NCI-H2081 (cell line): Measurements from ENCODE around the gene PPFIBP2.
A peak's percentile ranks its signal among the peaks of the same experiment; 100 is the strongest.
"Not testable (repeated sequence)": the region's sequence is repeated elsewhere in the genome, so short reads cannot be mapped to it uniquely, and the experiment has no call there.

Experiments used
- DNase-seq, 2 experiments: peaks; one replicate each; lab custom pipeline; 2025; lab: John Stamatoyannopoulos, UW

Gene PPFIBP2

DNA sequence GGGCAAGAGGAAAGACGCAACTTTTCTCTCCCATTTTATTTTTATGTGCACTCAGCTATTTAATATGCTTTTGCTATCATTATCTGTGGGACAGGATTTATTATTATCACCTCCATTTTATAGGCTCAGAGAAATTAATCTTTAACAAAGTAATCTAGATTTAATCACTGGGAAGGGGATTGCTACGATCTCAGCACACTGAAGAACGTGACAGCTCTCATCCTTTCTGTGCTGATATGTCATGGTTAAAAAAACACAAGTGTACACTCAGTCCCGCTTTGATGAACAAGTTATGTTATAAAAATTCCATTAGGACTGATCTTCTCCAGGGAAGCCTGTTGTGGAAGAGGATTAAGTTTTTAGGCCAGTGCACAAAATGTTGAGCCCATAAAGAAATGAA lies 121.9 kb downstream of the PPFIBP2 start:
- no peak for DNase-seq

DNA sequence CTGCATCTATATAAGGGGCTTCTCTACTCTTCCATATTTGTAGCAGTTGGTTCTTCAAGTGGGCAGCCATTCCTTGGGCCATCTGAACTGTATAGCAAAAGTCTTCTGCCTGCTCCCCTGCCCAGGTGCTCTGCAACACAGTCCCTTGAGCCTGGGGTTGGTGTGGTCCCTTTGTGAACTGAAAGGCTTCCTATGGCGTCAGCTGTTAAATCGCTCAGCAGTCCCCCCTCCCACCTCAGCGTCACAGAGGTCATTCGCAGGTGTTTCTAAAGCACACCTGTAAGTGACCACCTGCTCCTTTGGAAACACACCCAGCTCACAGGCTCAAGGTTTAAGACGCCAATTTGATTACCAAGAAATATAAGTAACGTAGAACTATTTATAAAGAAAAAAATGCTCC lies 122.6 kb downstream of the PPFIBP2 start:
- no peak for DNase-seq

DNA sequence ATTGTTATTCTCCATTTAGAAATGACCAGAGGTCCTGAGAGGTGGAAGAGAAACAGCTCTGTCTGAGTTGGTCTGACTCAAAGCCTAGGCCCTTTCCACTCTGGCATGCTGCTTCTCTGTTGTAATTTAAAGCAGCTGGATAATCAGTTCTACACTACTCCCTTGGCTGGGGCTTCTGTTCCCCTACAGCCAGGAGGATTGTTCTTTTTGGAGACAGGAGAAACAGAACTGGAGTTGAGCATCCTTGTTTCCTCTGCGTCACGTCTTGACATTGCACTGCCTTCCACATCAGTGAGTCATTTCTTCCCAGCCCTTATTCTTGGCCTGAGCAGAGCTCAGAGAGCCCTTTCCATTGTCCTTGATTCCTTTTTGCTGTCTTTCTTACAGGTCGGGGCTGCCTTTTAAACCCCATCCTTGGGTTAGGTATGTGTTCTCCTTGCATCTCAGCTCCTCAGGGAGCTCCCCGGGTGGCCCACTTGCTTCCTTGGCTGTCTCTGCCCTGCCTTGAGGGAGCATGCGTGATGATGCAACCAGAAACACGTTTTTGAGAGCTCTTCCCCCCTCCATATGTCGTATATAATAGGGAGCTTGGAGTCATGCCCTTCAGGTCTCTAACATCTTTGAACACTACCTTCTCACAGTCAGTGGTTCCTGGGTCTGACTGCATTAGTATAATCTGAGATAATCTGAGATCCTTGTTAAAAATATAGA lies 123.8 kb downstream of the PPFIBP2 start:
- DNase-seq = no peak

DNA sequence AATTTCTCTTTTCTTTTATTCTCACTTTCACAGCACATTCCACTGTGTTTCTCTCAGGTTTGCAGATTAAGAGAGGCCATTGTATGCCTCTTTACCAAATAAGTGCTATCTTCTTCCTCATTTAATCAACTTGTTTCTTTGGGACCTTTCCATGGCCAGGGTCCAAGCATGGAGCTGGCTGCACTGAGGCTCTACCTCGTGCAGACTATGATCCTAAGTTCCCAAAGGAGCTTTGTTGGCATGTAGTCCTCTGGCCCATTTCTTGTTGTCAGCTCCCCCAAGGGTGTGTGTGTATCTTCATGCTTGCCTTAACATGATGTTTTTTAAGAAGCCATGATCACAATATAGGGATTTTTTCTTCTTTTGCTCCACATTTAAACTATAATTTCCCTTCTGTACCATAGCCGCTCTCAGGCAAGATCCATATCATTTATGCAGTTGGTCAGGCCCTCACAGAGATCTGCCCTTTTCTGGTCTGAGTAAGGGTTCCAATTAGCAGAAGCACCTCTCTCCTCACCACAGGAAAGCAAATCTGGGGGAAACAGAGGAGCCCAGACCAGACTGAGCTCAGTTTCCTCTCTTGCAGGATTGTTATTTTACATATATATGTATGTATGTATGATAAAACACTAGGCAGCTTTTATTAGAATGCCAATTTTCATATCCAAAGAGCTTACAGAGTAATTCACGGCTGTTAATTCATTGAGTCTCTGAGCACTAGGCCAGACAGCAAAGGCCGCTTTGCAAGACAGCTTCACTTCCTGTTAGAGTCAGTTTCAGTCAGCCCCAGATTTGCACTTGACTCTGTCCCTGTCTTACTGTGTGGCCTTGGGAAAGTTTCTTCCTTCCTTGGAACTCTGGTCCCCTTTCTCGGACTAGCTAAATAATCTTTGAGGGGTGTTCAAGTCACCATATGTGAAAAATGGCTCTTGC lies 125.2 kb downstream of the PPFIBP2 start:
- no peak for DNase-seq

DNA sequence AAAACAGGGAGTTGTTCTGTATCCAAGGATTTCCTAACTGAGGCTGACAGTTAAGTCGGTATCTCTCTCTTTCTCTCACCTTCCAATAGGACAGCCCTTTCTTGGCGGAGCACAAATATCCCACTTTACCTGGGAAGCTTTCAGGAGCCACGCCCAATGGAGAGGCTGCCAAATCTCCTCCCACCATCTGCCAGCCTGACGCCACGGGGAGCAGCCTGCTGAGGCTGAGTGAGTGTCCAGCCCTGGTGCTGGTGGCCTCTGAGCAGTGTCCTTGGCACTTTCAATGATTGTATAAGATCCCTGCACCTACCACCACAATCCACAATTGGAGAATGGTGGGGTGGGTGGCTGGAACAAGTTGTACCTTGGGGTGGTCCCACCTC lies 125.8 kb downstream of the PPFIBP2 start:
- DNase-seq = no peak

DNA sequence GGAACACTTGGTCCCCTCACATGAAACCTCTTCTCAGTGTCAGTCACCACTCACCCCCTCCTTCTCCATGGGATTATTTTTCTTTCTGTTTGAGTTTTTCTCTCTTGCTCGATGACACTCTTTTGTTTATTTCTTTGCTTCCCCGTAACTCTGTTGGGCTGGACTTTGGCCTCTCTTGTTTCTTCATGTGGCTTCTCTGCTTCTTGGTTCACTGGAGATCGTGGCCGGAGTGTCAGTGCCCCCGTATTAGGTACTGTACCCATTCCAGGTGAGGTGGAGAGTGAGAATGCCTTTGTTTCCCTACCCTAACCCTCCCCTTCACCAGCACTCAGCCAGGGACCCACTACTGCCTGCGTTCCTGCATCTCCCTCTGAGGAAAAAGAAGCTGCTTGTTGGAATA lies 127.0 kb downstream of the PPFIBP2 start:
- no peak for DNase-seq

DNA sequence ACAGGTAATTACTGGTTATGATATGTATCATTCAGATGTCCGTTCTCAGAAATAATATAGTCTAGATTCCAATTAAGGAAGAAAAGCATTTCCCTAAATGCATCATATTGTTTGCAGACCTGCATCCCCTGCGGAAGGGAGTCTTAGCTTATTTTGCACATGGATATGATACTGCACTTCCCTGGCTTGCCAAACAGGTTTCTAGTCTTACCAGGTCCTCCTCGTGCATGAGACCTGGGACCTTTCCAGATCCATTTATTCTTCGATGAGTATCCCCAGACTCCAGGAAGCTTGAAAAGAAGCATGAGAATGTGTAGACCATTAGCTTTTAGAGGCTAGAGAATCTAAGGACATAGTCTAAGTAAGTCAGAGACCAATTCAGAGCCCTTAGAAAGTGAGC lies 128.9 kb downstream of the PPFIBP2 start:
- no peak for DNase-seq

DNA sequence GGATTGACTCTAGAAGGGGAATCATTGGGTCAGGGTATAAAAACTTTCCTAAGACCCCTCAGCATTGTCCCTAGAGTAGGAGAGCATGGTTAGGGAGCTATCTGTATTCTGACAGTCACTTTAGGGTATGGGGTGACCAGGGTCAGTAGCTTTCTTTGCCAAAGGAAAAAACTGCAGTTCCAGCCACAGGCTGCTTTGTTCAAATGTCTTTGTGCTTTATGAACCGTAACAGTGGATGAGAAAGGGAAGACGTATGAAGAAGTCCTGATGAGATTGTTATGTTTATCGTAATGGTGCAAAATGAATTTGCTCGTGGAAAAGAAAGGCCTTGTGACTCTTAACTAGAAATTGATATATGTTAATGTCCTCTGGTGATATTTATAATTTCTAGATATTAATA lies 129.5 kb downstream of the PPFIBP2 start:
- no peak for DNase-seq

DNA sequence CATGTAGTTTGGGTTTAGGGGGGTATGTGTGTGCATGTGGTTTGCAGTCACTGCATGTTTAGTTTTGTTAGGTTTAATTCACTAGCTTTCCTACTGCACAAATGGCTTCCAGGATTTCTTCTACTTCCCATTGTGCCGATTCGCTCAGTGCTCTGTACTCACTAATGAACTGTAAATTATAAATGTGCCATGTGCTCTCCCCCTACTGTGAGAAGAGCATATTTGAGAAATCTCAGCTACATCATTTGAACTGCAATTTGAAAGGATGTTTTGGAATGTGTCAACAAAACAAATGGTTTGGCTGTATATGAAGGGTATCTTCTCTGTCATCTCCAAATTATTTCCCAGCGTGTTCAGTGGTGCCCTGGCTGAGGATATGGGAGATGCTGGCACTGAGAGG lies 131.4 kb downstream of the PPFIBP2 start:
- no peak for DNase-seq

DNA sequence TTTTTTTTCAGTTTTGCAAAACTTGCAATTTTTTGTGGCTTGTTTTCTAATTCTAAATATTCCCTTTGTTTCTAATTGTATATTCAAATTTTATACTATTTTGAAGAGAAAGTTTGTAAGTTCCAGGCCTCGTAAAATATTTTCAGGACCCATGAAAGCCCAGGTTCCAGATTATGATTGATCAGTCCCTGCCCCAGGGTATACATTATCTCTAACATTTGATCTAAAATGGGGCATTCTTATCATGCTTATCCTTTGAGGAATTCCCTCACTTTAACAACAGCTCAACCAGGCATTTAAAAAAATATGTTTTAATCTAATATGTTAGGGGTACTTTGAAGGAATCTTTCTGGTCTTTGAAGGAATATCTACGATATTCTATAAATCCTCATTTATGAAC lies 133.1 kb downstream of the PPFIBP2 start:
- no peak for DNase-seq

DNA sequence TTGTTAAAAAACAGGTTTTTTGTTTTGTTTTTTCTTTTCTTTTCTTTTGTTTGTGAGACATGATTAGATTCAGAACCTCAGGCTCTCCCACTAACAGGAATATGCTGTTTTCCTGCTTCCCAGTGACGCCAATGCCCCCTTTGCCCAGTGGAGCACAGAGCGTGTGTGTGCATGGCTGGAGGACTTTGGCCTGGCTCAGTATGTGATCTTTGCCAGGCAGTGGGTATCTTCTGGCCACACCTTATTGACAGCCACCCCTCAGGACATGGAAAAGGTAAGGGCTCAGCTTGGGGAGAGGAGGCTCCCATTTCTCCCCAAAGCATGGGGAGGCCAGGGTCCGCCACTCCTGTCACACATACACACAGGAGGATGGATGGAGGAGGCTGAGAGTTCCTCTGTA lies 134.5 kb downstream of the PPFIBP2 start:
- DNase-seq = no peak

DNA sequence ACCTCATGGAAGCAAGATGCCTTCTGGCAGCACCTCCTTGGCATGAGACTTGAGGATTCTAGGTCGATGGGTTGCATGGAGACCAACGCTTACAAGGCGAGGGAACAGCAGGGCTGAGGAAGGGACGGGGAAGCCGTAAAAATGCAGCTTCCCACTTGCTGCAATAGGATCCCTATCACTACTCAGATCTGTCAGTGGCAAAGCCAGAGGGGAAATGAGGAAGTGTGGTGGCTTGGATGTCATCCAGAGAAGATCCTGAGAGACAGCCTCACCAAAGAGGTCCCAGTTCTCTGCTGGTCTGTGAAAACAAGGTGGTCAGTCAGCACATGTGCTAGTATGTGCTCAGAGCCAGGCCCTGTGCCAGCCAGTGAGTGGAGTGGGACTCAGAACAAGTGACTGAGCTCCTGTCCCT lies 137.3 kb downstream of the PPFIBP2 start:
- DNase-seq = no peak

DNA sequence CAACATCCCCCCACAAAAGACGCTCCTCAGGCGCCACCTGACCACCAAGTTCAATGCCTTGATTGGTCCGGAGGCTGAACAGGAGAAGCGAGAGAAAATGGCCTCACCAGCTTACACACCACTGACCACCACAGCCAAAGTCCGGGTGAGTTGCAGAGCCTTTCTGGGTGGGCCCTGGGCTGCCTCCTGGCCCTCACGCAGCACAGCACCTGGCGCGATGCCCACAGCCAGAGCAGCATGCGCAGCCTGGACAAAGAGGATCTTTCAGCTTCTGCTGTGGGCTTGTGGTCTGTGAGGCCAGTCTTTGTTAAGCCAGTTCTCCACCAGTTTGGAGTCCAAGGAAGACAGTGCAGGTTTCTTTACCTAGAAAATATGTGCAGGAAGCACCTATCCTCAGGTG lies 137.9 kb downstream of the PPFIBP2 start:
- no peak for DNase-seq

DNA sequence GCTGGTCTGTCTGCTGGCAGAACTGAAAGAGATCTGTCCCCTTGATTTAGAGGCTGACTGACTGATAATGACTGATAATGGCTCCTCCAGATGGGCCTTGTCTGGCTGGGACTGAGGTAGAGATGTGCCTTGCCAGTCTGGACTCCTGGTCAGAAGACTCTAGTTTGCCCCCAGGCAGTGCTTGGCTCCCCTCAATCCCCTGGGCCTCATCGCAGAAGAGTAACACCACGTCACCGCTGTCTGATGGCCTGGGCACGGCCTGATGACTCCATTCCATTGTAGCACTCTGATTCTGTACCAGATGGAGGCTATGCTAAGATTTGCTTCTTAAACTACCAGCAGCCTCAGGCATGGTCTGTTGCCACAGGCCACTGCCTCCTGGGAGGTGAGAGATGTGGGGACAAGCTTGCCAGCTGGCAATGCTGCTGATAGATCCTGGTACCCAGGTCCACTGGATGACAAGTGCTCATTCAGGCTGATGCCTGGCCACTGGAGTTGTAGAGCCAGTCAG lies 140.5 kb downstream of the PPFIBP2 start:
- no peak for DNase-seq

DNA sequence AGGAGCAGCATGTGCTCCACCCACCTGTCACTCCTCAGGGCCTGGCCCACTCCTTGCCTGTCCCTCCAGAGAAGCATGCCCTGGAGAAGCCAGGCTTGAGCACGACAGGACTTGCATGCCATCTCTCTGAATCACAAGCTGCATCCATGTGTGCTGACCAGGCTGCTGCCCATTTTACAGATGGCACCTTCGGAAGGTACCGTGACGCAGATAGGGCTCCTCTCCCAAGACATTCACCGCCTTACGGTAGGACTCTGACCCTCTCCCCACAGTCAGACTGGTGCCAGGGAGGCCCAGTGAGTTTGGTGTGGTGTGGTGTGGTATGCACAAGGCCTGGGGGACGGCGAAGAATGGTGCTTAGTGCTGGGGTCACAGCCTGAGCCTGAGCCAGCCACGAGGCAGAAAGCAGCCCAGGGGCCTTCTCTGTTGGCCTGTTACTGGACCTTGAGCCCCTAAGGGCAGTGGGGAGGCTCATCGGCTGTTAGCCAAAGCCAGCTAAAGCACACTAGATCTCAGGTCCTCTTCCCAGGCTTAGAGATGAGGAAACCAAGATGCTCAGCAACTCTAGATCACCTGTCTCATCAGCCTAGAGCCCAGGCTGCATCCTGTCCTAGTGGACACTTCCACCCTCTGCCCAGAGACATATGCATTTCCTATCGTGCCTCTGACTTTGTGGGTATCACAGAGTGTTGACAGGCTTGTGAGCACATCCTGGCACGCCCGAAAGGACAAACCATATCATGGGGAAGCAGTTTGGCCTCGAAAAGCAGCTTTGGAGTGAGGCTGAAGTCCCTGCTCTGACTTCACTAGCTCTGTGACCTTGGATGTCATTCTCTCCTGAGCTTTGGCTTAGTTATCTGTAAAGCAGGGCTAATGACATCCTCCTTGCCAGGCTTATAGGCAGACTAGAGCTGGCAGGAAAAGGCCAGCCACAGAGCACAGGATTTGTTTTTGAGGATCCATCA lies 141.7 kb downstream of the PPFIBP2 start:
- no peak for DNase-seq

DNA sequence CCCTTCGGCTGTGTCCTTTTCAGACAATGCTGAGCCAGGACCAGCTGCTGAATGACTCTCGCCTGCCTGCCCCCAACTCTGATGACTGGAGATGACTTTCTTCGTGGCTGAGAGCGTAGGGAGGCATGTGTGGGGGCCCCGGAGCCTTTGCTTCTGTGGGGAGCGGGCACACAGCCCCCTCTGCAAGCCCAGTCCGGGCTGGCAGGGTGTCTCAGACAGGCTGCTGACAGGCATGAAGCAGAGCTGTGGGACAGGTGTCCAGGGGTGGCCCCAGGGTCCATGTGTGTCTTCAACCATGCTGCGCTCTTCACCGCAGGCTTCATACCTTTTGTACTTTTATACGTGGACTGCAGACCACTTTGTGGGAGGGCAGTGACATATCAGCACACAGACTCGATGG lies 142.9 kb downstream of the PPFIBP2 start:
- no peak for DNase-seq

DNA sequence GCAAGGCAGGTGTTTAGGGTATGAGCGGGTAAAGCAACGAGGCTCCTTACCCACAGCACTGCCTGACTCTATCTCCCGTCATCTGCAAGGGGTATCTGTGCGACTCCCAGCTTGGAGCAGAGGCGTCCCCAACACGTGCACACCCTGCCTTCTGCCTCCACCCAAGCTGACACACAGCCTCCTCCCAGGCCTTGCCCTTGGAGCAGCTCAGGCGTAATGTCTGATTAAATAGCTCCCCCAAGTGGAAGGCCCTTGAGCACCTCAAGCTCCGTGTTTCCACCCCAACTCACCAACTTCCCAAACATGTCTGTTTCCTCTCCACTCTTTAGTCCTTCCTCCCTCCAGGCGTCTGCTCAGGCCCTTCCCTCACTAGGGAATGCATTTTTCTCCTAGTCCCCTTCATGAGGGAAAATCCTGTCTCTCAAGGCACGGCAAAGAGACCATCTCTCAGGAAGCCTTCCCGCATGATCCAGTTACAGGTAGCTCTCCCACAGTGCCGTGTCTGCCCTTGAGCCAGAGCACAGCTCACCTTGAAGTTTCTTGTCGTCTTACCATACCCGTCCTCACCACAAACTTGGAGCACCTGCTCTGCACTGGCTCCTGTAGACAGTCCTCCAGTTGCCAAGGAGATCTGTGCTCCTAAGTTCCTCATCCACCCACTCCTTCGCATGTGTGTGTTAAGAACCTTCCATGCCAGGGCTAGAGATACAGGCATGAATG lies 143.7 kb downstream of the PPFIBP2 start:
- peak; percentile 4 to 27 for DNase-seq

DNA sequence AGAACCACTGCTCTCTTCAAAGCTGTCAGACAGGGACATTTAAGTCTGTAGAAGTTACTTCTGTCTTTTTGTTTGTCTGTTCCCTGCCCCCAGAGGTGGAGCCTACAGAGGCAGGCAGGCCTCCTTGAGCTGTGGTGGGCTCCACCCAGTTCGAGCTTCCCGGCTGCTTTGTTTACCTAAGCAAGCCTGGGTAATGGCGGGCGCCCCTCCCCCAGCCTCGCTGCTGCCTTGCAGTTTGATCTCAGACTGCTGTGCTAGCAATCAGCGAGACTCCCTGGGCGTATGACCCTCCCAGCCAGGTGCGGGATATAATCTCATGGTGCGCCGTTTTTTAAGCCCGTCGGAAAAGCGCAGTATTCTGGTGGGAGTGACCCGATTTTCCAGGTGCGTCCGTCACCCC lies 149.7 kb downstream of the PPFIBP2 start:
- not testable (repeated sequence) for DNase-seq

DNA sequence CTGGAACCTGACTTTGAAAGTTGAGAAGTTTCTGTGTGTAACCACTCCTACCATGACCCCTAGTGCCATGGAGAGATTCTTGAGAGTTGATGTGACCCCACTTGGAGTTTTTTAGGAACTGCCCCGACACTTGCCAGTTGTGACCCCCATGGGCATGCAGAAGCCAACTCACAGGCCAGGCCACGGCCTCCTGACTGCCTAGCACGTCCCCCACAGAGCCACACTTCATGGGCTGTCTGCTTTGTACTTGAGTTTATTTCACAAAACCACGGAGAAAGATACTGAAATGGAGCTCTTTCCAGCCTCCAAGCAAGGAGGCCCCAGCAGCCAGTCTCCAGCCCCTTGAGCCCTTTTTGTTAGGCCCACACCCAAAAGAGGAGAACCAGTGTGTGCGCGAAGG lies 151.1 kb downstream of the PPFIBP2 start:
- DNase-seq = no peak

DNA sequence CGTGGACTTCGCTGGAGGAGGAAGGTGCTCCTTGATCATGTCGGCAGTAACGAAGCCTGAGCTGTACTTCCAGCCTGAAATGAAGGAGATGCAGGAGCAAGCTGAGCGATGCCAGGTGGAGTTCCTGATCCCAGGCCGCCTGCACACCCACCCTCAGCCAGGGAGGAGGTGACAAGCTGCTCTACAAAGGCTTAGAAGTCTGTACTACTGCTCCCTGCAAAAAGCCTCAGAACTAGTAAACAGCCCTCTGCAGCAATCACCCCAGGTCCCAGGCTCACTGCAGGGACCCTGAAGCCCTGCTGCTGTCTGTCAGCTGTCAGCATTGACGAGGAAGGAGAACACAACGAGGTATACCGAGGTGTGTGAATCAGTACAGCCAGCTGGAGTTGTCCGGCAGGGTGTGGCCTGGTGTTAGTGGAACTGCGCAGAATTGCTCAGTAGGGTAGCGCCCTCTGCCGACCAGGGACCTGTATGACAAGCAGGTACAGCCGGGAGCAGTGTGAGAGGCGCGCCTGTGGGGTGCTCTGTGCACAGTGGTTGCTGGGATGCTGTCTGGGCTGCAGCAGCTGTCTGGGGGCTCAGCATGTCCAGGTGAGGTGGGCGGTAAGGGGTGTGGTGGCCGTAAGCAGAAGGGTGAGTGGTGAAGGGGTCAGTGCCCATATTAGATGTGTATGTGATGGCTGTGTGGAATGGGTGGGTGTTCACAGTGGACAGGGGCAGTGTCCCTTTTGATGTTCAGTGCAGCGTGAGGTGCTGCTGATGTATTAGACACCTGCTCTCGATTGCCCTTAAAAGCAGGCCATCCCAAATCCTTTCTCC lies 151.9 kb downstream of the PPFIBP2 start:
- DNase-seq = peak; percentile 38 to 44
